ENCODE results near the gene EML4.

The EML4 gene

GRCh38 chr2:42211291-42211690 lies 42.1 kb downstream of the EML4 start:
- TF ChIP-seq, protein P1, sequence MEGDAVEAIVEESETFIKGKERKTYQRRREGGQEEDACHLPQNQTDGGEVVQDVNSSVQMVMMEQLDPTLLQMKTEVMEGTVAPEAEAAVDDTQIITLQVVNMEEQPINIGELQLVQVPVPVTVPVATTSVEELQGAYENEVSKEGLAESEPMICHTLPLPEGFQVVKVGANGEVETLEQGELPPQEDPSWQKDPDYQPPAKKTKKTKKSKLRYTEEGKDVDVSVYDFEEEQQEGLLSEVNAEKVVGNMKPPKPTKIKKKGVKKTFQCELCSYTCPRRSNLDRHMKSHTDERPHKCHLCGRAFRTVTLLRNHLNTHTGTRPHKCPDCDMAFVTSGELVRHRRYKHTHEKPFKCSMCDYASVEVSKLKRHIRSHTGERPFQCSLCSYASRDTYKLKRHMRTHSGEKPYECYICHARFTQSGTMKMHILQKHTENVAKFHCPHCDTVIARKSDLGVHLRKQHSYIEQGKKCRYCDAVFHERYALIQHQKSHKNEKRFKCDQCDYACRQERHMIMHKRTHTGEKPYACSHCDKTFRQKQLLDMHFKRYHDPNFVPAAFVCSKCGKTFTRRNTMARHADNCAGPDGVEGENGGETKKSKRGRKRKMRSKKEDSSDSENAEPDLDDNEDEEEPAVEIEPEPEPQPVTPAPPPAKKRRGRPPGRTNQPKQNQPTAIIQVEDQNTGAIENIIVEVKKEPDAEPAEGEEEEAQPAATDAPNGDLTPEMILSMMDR (IDR thresholded peaks at IDR 0.05; ENCODE audit: low read depth, low read length) = no peak
- H3K4me3 ChIP-seq (ENCODE audit: low read depth, low read length) = no peak overlapping the region

GRCh38 chr2:42214669-42215068 lies 45.5 kb downstream of the EML4 start:
- TF ChIP-seq, protein P1 (IDR thresholded peaks at IDR 0.05; ENCODE audit: low read depth, low read length) = no peak
- no peak overlapping the region for H3K4me3 ChIP-seq (ENCODE audit: low read depth, low read length)

- TF ChIP-seq, protein P1 (IDR thresholded peaks at IDR 0.05; ENCODE audit: low read depth, low read length) = no peak
- no peak overlapping the region for H3K4me3 ChIP-seq (ENCODE audit: low read depth, low read length)
These were observed 47.5 kb downstream of the EML4 start for GRCh38 chr2:42216694-42217093.

GRCh38 chr2:42217307-42217706 lies 48.2 kb downstream of the EML4 start:
- TF ChIP-seq, protein P1 (IDR thresholded peaks at IDR 0.05; ENCODE audit: low read depth, low read length) = no peak
- H3K4me3 ChIP-seq (ENCODE audit: low read depth, low read length) = no peak overlapping the region

DNA sequence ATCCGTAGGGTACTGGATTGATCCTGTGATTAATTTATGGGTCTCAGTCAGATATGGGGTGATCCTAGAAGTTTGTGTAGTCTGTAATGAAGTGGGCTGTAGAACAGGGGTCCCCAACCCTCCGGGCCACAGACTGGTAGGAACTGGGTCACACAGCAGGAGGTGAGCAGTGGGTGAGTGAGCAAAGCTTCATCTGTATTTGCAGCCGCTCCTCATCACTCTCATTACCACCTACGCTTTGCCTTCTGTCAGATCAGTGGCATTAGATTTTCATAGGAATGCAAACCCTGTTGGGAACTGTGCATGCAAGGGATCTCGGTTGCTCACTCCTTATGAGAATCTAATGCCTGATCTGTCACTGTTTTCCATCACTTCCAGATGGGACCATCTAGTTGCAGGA lies 48.8 kb downstream of the EML4 start:
- TF ChIP-seq, protein P1 (IDR thresholded peaks at IDR 0.05; ENCODE audit: low read depth, low read length) = no peak
- no peak overlapping the region for H3K4me3 ChIP-seq (ENCODE audit: low read depth, low read length)

GRCh38 chr2:42218712-42219111 lies 49.6 kb downstream of the EML4 start:
- no peak overlapping the region for H3K4me3 ChIP-seq (ENCODE audit: low read depth, low read length)
- TF ChIP-seq, protein P1 (IDR thresholded peaks at IDR 0.05; ENCODE audit: low read depth, low read length) = no peak

DNA sequence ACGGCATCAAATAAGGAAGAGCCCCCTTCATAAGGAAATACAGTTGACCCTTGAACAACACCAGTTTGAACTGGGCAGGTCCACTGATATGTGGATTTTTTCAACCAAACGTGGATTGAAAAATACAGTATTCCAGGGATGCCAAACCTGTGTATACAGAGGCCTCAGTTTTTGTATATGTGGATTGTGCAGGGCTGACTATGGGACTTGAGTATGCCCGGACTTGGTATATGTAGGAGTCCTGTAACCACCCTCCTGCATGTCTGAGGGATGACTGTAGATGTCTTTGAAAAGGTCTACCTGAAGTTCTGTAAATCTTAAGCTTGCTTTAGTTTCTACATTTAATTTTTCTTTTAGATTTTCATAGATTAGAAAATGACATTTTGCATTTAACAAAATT lies 50.0 kb downstream of the EML4 start:
- TF ChIP-seq, protein P1 (IDR thresholded peaks at IDR 0.05; ENCODE audit: low read depth, low read length) = no peak
- no peak overlapping the region for H3K4me3 ChIP-seq (ENCODE audit: low read depth, low read length)
